Heart left ventricle (tissue), 13 donors: ENCODE data around the gene PARP6.

Source experiments
- POLR2A ChIP-seq, 2 donors: fragments of 450-650 bp; IDR thresholded peaks; one replicate each; pipeline ENCODE4 v1.6.1; 2017; ENCODE audit warnings: antibody characterized with exemption in 2 of 2, mild to moderate bottlenecking in 2 of 2, moderate library complexity in 2 of 2
- TF ChIP-seq, protein P1 (sequence below), 12 donors: fragments of 200-600 bp; sonication (generic) in 4 of 12; IDR thresholded peaks; one replicate each; pipeline versions ENCODE4 v1.5.0 to v1.8.0; 2018 to 2022; ENCODE audit warnings: antibody characterized with exemption in 12 of 12, mild to moderate bottlenecking in 5 of 12
- donor health status: ischemic (EF 13 %, LVEDD 7.1; RV severe dilation, severe dysfunction).
- donor health status: DM: no; HTN: yes; CAD: no.
- donor health status: DM: no; HTN: no; CAD: no.
- donor health status: ischemic (EF 25% LVEDD 6.9; RV normal size, moderate dysfunction).
- donor health status: ischemic (EF 25% LVEDD 5.7; RV mildly dilated, moderate dysfunction).
- donor health status: ischemic (EF 35%, LVEDD 5.7; RV mildly dilated, moderate dysfunction).
- donor health status: nonischemic (EF 11% LVEDD 7.7; RV severe dilation, severe dysfunction).
- donor health status: DM: yes; HTN: yes; CAD: no.
- donor health status: PGD.
- donor health status: ischemic (EF 29% LVEDD 5.4; RV normal size, mild dysfunction).
- donor health status: nonischemic (EF 23%, LVEDD 6.1; RV moderate dilation, normal function).

DNA sequence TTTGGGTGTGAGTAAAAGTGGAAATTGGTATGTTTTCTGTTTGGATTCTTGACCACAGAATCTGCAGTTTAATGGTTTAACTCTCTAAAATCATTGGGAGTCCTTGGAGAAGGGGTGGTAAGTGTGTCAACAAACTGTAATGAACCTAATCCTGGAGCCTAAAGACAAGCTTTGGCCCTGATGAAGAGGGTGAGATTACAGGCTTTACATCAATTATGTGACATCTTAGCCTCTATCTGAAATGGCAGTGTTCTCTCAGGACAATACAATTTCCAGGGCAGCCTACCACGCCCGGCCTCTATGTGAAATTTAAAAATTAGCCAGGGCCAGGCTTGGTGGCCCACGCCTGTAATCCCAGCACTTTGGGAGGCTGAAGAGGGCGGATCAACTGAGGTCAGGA, 37.1 kb downstream of the PARP6 start:
- TF ChIP-seq, protein P1, sequence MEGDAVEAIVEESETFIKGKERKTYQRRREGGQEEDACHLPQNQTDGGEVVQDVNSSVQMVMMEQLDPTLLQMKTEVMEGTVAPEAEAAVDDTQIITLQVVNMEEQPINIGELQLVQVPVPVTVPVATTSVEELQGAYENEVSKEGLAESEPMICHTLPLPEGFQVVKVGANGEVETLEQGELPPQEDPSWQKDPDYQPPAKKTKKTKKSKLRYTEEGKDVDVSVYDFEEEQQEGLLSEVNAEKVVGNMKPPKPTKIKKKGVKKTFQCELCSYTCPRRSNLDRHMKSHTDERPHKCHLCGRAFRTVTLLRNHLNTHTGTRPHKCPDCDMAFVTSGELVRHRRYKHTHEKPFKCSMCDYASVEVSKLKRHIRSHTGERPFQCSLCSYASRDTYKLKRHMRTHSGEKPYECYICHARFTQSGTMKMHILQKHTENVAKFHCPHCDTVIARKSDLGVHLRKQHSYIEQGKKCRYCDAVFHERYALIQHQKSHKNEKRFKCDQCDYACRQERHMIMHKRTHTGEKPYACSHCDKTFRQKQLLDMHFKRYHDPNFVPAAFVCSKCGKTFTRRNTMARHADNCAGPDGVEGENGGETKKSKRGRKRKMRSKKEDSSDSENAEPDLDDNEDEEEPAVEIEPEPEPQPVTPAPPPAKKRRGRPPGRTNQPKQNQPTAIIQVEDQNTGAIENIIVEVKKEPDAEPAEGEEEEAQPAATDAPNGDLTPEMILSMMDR (IDR thresholded peaks at IDR 0.05) = no peak
- no peak for TF ChIP-seq POLR2A (IDR thresholded peaks at IDR 0.05)
